ENCODE results near the gene PPP1R14C. TPM values are rescaled to one million over a fixed set of nuclear protein-coding genes. Genes with fewer than 3 reads are reported as not detected.
"Not testable (repeated sequence)": the region's sequence is repeated elsewhere in the genome, so short reads cannot be mapped to it uniquely, and the experiment has no call there.

The PPP1R14C gene
- total and polyA plus RNA-seq, 2 experiments from 2014 or later = 2.1 to 5.2 TPM

DNA sequence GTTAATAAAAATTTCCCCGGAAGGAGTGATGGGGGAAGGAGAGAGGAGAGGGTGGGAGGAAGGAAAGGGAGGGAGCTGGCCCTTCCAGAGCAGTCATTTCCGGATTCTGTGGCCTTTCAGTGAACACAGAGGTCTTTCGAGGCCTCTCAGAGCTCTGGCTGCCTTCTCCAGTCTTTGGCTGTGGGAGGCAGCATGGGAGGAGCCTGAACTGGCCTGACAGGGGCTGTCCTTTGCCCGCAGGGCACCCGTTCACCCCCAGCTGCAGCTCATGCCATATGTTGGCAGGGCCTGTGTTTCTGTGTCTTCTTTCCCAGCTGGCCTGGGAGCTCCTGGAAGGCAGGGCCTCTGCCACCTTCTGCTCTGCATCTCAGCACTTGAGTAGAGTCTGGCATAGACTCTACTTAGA lies 95.5 kb downstream of the PPP1R14C start:
- no peak for DNase-seq (ENCODE audit: low spot score)
- Histone ChIP-seq H3K27me3 (no peaks in the 10 kb centered on the region), H3K4me2 (no peak overlapping the region), H3K36me3 (replicated peaks; ENCODE audit: insufficient read depth, low read depth) (no peaks in the 10 kb centered on the region), H4K20me1 (ENCODE audit: insufficient read depth, poor library complexity, severe bottlenecking) (no peaks in the 10 kb centered on the region), H3K79me2 (no peaks in the 10 kb centered on the region), H3K4me1 (ENCODE audit: insufficient read depth) (no peaks in the 10 kb centered on the region), H3K9me3 (ENCODE audit: low read depth) (no peaks in the 10 kb centered on the region), H2AFZ (no peak overlapping the region), H3K27ac (no peak overlapping the region), H3K9me2 (replicated peaks; ENCODE audit: insufficient read depth) (no peaks in the 10 kb centered on the region), H3K4me3 (no peak overlapping the region)
- 79% methylated on average over 5 of the region's 5 CpGs for WGBS (ENCODE audit: low lambda C conversion rate, missing lambda C conversion rate)
- no peak for TF ChIP-seq EZH2phosphoT487 (IDR thresholded peaks at IDR 0.05; ENCODE audit: low read depth, severe bottlenecking, unreplicated experiment)
- no peak for TF ChIP-seq EZH2 (IDR thresholded peaks at IDR 0.05; ENCODE audit: borderline replicate concordance)
- TF ChIP-seq, protein P1, sequence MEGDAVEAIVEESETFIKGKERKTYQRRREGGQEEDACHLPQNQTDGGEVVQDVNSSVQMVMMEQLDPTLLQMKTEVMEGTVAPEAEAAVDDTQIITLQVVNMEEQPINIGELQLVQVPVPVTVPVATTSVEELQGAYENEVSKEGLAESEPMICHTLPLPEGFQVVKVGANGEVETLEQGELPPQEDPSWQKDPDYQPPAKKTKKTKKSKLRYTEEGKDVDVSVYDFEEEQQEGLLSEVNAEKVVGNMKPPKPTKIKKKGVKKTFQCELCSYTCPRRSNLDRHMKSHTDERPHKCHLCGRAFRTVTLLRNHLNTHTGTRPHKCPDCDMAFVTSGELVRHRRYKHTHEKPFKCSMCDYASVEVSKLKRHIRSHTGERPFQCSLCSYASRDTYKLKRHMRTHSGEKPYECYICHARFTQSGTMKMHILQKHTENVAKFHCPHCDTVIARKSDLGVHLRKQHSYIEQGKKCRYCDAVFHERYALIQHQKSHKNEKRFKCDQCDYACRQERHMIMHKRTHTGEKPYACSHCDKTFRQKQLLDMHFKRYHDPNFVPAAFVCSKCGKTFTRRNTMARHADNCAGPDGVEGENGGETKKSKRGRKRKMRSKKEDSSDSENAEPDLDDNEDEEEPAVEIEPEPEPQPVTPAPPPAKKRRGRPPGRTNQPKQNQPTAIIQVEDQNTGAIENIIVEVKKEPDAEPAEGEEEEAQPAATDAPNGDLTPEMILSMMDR (IDR thresholded peaks at IDR 0.05; ENCODE audit: poor library complexity) = no peak

DNA sequence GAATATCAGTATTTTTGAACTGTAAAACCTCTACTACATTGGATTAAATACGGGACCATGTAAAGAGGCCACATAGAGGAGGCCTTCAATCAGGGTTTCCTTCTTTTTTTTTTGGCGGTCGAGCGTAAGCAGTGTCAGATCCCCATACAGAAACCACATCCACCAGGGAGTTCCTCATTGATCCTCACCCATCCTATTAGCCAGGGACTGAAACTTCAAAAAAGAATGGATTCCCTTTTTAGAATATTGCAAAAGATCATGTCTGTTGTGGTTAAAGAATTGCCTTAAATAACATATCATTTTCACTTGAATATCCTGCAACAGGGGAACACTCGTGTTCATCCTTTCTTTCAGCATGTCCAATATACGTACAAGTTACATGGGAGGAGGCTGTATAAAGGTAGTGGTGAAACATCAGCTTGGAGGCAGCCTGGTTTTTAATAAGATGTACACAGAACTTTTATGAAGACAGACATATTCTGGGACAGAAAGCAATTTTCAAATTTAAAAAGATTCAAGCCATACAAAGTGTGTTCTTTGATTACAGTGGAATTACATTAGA lies 96.1 kb downstream of the PPP1R14C start:
- 97% methylated on average over 6 of the region's 6 CpGs for WGBS (ENCODE audit: low lambda C conversion rate, missing lambda C conversion rate)
- Histone ChIP-seq H3K27ac (no peak overlapping the region), H3K4me1 (ENCODE audit: insufficient read depth) (no peaks in the 10 kb centered on the region), H3K4me3 (no peak overlapping the region), H2AFZ (no peak overlapping the region), H3K4me2 (no peak overlapping the region), H3K27me3 (no peaks in the 10 kb centered on the region), H3K79me2 (no peaks in the 10 kb centered on the region), H3K9me3 (ENCODE audit: low read depth) (no peaks in the 10 kb centered on the region), H3K9me2 (replicated peaks; ENCODE audit: insufficient read depth) (no peaks in the 10 kb centered on the region), H3K36me3 (replicated peaks; ENCODE audit: insufficient read depth, low read depth) (no peaks in the 10 kb centered on the region), H4K20me1 (ENCODE audit: insufficient read depth, poor library complexity, severe bottlenecking) (no peaks in the 10 kb centered on the region)
- DNase-seq (ENCODE audit: low spot score) = no peak
- TF ChIP-seq, protein P1 (IDR thresholded peaks at IDR 0.05; ENCODE audit: poor library complexity) = no peak
- TF ChIP-seq EZH2phosphoT487 (IDR thresholded peaks at IDR 0.05; ENCODE audit: low read depth, severe bottlenecking, unreplicated experiment) (no peak), EZH2 (IDR thresholded peaks at IDR 0.05; ENCODE audit: borderline replicate concordance) (no peak)

DNA sequence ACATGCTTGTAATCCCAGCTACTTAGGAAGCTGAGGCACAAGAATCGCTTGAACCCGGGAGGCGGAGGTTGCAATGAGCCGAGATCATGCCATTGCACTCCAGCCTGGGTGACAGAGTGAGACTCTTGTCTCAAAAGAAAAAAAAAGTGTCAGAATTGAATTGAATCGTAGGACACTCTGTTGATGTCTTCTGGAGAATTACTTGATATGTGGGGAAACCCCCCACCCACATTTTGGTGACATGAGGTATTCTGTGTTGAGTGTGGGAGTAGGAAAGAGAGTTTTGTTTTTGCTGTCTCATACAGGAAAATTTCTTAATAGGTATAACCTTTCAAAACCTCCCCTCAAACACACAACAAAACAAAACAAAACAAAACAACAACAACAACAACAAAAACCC lies 98.9 kb downstream of the PPP1R14C start:
- not testable (repeated sequence) for H3K36me3 ChIP-seq (replicated peaks; ENCODE audit: insufficient read depth, low read depth); H3K9me3 ChIP-seq (ENCODE audit: low read depth); H3K4me3 ChIP-seq; H3K27ac ChIP-seq; H4K20me1 ChIP-seq (ENCODE audit: insufficient read depth, poor library complexity, severe bottlenecking); H3K4me2 ChIP-seq; H2AFZ ChIP-seq; H3K9me2 ChIP-seq (replicated peaks; ENCODE audit: insufficient read depth); H3K4me1 ChIP-seq (ENCODE audit: insufficient read depth); H3K27me3 ChIP-seq; H3K79me2 ChIP-seq; DNase-seq (ENCODE audit: low spot score)
- 91% methylated on average over 5 of the region's 5 CpGs for WGBS (ENCODE audit: low lambda C conversion rate, missing lambda C conversion rate)

DNA sequence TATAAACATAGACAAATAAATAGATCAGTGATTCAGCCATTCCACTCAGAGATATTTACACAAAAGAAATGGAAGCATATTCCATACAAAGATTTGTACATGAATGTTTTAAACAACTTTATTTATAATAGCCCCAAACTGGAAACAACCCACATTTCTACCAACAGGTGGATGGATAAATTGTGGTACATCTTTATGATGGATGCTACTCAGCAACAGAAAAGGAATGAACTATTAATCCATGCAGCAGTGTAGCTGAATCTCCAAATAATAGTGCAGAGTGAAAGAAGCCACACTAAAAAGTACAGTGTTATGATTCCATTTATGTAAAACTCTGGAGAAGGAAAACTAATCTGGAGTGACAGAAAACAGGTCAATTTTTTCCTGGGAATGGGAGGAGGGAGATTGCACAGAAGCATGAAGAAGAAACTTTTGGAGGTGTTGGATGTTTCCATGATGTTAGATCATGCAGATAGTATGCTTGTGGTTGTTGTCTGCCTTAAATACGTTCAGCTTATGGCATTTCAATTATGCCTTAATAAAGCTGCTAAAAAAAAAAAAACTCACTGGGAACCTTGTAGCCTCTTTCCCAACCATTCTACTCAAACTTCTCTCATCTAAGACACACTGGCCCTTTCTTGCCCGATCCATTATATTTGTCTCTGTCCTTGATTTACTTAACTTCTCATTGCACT lies 100.9 kb downstream of the PPP1R14C start:
- WGBS (ENCODE audit: low lambda C conversion rate, missing lambda C conversion rate) = 85% methylated on average over 2 of the region's 2 CpGs
- H4K20me1 ChIP-seq (ENCODE audit: insufficient read depth, poor library complexity, severe bottlenecking) = no peaks in the 10 kb centered on the region
- H3K4me1 ChIP-seq (ENCODE audit: insufficient read depth) = no peaks in the 10 kb centered on the region
- no peaks in the 10 kb centered on the region for H3K9me2 ChIP-seq (replicated peaks; ENCODE audit: insufficient read depth)
- DNase-seq (ENCODE audit: low spot score) = no peak
- no peaks in the 10 kb centered on the region for H3K36me3 ChIP-seq (replicated peaks; ENCODE audit: insufficient read depth, low read depth)
- no peak overlapping the region for H3K4me2 ChIP-seq
- no peaks in the 10 kb centered on the region for H3K79me2 ChIP-seq
- H2AFZ ChIP-seq = no peak overlapping the region
- TF ChIP-seq EZH2phosphoT487 (IDR thresholded peaks at IDR 0.05; ENCODE audit: low read depth, severe bottlenecking, unreplicated experiment) = no peak
- H3K27me3 ChIP-seq = no peaks in the 10 kb centered on the region
- no peak overlapping the region for H3K4me3 ChIP-seq
- no peak overlapping the region for H3K27ac ChIP-seq
- H3K9me3 ChIP-seq (ENCODE audit: low read depth) = no peaks in the 10 kb centered on the region
